Measurements from ENCODE around the gene WDFY1.

GRCh38 chr2:223929571-223930102 is 15.5 kb downstream of the WDFY1 start:
- TF ChIP-seq CTCF (IDR thresholded peaks at IDR 0.05 in 4 of 5, conservative IDR thresholded peaks at IDR 0.05 in 1 of 5) (no peak), POLR2A (IDR thresholded peaks at IDR 0.05) (no peak)
